Superior temporal gyrus (tissue), 1 donor: Measurements from ENCODE around the gene CRADD.
"Not testable (repeated sequence)": the region's sequence is repeated elsewhere in the genome, so short reads cannot be mapped to it uniquely, and the experiment has no call there.

ENCODE experiments used
- DNase-seq: peaks from one replicate; pipeline ENCODE4 v3.0.0-alpha.2; 2016; ENCODE audit errors: extremely low spot score

CRADD gene

DNA sequence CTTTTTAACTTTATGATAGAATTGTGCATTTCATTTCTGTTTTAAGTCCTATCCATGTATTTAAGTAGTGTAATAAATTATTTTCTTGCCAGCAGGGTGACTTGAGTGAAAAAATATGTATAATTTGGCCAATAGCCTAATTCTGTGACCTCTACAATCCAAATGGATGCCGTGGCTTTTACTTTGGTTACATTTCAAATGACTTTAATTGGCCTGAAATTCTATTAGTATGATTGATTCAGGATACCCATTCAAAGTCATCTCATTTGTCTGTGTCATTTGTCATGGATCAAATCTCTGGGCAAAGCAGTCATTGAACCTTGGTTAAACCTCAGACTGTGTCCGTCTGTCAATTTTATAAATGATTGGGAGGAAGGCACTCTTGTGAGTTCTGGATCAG lies 29.6 kb downstream of the CRADD start:
- no peak for DNase-seq

GRCh38 chr12:93707836-93708235 lies 30.7 kb downstream of the CRADD start:
- no peak for DNase-seq

GRCh38 chr12:93708952-93709351 lies 31.8 kb downstream of the CRADD start:
- no peak for DNase-seq

GRCh38 chr12:93709386-93709785 lies 32.2 kb downstream of the CRADD start:
- no peak for DNase-seq

- no peak for DNase-seq
These were observed 33.4 kb downstream of the CRADD start for GRCh38 chr12:93710574-93710926.

DNA sequence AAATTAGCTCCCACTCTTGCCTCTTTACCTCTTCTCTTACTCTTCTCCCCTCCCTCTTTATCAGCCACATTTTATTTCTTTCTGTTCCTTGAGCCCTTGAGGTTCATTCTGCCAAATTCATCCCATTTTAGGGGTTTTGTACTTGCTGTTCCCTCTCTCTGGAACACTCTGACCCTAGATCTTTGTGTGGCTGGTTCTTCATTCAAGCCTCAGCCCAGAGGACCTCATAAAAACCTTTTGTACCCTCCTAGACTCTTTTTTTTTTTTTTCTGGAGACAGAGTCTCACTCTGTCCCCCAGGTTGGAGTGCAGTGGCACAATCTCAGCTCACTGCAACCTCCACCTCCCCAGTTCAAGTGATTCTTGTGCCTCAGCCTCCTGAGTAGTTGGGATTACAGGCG lies 34.3 kb downstream of the CRADD start:
- not testable (repeated sequence) for DNase-seq

DNA sequence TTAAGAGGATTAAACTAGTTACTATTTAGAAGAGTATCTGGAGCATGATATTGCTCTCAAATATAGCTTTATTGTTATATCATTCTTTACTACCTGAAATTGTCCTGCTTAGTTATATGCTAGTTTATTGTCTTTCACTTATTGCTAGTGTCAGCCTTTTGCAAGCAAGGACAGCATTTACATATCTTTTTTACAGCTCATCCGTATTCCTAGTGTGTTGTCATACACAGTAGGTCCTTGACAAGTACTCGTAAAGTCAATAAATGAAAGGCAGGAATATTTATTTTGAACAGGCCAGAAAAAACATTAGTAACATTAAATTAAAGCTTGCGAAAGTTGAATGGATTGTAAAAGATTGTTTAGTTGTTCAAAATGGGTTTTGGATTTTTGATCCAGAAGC lies 35.0 kb downstream of the CRADD start:
- DNase-seq: no peak

GRCh38 chr12:93713060-93713459 lies 35.9 kb downstream of the CRADD start:
- no peak for DNase-seq

GRCh38 chr12:93713800-93714199 lies 36.6 kb downstream of the CRADD start:
- DNase-seq: no peak

GRCh38 chr12:93714382-93714781 lies 37.2 kb downstream of the CRADD start:
- DNase-seq: no peak

DNA sequence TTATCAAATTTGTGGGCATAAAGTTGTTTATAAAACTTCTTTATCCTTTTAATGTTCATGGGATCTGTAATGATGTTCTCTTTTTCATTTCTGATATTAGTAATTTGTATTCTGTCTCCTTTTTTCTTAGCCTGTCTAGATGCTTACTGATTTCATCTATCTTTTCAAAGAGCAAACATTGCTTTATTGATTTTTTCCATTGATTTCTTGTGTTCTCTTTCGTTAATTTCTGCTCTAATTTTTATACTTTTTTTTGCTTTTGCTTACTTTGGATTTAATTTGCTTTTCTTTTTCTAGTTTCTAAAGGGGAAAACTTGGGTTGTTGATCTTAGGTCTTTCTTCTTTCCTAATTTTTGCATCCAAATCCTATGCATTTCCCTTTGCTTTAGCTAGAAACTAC lies 42.5 kb downstream of the CRADD start:
- no peak for DNase-seq

- no peak for DNase-seq
These were observed 43.4 kb downstream of the CRADD start for GRCh38 chr12:93720559-93720958.

DNA sequence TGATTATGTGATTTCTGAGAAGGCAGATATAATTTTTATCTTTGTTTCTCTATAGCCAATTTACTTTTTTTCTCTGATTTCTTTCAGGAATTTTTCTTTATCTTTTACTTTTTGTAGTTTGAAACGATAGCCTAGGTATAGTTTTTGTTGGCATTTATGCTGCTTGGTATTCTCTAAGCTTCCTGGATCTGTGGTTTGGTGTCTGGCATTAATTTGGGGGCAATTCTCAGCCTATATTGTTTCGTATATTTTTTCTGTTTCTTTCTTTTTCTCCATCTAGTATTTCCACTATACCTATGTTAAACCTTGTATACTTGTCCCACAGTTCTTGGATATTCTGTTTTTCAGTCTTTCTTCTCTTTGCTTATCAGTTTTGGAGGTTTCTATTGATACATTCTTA lies 45.0 kb downstream of the CRADD start:
- no peak for DNase-seq

DNA sequence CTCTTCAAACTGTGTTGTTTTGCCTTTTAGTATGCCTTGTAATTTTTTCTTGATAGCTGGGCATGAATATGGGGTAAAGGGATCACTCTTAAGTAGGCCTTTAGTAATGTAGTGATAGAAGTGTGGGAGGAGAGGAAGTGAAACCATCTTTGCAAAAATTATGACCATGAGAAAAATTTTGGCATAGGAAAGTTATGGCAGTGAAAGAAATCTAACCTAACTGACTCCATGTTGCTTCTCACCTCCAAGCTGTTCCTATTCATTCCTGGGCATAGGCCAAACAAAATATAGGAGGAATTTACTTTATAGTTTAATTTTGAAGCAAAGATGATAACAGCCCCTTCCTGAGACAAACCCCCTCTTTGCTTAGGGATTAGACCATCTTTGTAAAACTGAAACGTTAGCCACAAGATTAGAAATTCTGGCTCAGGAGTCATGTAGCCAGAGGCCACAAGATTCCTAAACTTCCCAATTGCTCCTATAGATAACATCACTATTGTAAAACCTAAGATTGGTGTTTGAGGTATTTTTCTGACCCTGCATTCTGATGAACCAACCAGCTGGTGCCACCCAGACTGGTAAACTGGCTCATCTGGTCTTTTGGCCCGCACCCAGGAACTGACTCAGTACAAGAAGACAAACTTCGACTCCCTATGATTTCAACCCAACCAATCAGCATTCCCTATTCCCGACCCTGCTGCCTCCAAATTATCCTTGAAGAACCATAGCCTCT lies 45.8 kb downstream of the CRADD start:
- no peak for DNase-seq

DNA sequence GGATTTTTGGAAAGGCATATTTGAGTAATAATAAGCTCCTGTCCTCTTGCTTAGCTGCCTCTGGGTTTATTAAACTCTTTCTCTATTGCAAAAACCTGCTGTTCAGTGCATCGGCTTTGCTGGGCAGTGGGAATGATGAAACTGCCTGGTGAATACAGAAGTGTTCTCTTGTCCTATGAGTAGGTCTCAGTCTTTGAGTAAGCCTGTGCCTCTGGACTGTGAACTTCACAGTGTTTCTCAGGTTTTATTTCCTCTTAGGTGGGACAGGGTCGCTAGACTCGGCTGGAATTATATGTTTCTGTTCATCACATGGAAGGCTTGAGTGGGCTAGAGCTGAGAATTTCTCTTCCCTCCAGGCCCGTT lies 46.4 kb downstream of the CRADD start:
- DNase-seq: no peak

GRCh38 chr12:93725531-93725930 lies 48.4 kb downstream of the CRADD start:
- DNase-seq: no peak

- DNase-seq: no peak
These were observed 50.1 kb downstream of the CRADD start for GRCh38 chr12:93727195-93727811.

DNA sequence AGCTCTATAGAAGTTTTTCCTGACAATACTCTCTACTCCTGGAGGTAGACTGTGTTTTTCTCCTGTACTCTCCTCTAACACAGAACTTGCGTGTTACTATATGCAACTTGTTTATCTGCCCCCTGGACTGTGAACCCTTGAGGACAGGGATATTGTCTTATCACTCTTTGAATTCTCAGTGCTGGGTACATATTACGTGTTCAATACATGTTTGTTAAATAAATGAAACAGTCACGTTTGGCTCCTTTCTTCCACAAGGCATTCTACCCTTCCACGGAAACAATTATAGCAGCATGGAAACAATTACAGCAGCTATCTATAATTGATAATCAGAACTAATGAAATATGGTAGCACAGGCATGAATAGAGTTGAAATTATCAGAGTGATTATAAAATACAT lies 50.7 kb downstream of the CRADD start:
- no peak for DNase-seq

DNA sequence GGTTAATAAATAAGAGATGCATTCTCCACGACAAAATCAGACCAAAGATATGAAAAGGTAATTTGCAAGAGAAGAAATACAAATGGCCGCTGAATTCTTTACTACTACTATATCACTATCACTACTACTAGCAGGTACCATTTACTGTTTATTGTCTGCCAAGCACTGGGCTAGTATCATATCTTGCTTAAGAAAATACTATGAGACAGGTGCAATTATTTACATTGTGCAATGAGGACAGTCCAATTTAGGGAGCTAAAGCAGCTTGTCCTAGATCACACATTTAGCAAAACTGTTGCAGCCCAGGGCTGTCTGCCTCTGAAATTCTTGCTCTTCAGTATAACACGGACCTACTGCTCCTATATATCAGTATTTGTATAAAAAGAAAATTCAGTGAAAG lies 52.8 kb downstream of the CRADD start:
- no peak for DNase-seq

DNA sequence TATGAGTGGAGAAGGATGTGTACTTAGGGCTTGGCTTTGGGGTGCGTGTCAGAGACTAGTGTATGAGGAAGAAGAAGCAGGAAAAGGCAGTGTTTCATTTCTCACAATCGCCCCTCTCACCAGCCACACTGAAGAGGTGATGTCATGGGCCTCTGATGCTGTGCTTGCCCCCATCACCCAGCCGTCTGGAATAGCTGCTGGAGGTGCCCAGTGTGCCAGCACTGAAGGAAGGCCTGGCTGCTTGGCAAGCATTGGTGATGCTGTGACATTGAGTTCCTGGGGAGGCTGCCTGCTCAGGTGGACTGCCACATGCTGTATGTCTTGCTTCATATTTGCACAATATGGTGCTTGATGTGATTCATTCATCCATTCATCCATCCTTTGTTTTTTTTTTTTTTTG lies 56.2 kb downstream of the CRADD start:
- DNase-seq: no peak

DNA sequence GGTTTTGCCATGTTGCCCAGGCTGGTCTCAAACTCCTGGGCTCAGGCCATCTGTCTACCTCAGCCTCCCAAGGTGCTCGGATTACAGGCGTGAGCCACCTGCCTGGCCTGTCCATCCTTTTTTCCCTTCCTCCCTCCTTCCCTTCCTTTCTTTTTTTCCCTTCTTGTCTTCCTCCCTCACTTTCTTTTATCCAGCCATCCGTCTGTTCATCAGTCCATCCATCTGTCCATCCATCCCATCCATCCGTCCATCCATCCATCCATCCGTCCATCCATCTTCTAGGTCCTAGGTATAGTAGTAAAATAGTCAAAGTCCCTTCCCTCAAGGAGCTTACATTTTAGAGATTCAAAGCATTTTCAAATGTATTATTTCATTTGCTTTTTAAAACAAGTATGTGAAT lies 56.8 kb downstream of the CRADD start:
- no peak for DNase-seq

GRCh38 chr12:93734784-93735183 lies 57.6 kb downstream of the CRADD start:
- DNase-seq: no peak

- DNase-seq: no peak
These were observed 59.5 kb downstream of the CRADD start for GRCh38 chr12:93736640-93737178.
